ENCODE data around the gene OPCML.

OPCML gene

DNA sequence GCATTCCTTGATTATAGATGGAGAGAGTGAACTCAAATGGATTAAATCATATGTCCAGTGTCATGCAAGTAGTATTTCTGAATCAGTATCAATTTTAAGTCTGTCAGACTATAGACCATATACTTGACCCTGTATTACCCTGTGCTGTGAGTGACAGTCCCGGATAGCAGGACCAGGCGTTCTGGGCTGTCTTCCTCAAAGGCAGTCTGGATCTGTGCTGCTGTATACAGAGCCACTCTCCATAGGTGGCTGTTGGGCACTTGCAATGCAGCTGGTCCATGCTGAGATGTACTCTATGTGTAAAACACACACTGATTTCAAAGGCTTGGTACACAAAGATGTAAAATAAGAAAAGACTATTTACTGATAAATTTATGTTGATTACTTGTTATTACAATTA is 294.3 kb downstream of the OPCML start:
- no peaks in the 10 kb centered on the region for H3F3A ChIP-seq (ENCODE audit: low read depth)
- H3K27me3 ChIP-seq (ENCODE audit: insufficient read depth, low read length, poor library complexity, severe bottlenecking) = no peaks in the 10 kb centered on the region
- H3K9me3 ChIP-seq (ENCODE audit: insufficient read depth, low read depth, low read length) = peaks cover 5% of the 10 kb centered on the region; the same call in 1 of the 2 replicates
- no peak overlapping the region for H3K4me3 ChIP-seq (ENCODE audit: low read length, poor library complexity, severe bottlenecking)
- H4K20me1 ChIP-seq (ENCODE audit: insufficient read depth, low read length, poor library complexity, severe bottlenecking) = no peaks in the 10 kb centered on the region
- TF ChIP-seq EZH2phosphoT487 (IDR thresholded peaks at IDR 0.05; ENCODE audit: borderline replicate concordance) (no peak), CTCF (conservative IDR thresholded peaks at IDR 0.05; ENCODE audit: low read length) (no peak)
- H3K4me1 ChIP-seq (ENCODE audit: insufficient read depth, low read length, poor library complexity, severe bottlenecking) = no peaks in the 10 kb centered on the region
- no peak overlapping the region for H2AFZ ChIP-seq (ENCODE audit: low read length)
- H3K9me2 ChIP-seq (replicated peaks; ENCODE audit: low read depth, low read length) = no peaks in the 10 kb centered on the region
- H3K79me2 ChIP-seq (ENCODE audit: insufficient read depth, low read length) = no peaks in the 10 kb centered on the region
- H3K4me2 ChIP-seq (ENCODE audit: low read depth, low read length, poor library complexity, severe bottlenecking) = no peak overlapping the region
- H3K36me3 ChIP-seq (ENCODE audit: insufficient read depth, low read length) = no peaks in the 10 kb centered on the region
- no peak overlapping the region for H3K9ac ChIP-seq (ENCODE audit: low read depth, low read length, poor library complexity, severe bottlenecking)

GRCh38 chr11:133235381-133235780 is 296.9 kb downstream of the OPCML start:
- Histone ChIP-seq H3K4me2 (ENCODE audit: low read depth, low read length, poor library complexity, severe bottlenecking) (no peak overlapping the region), H3K27me3 (ENCODE audit: insufficient read depth, low read length, poor library complexity, severe bottlenecking) (no peaks in the 10 kb centered on the region), H4K20me1 (ENCODE audit: insufficient read depth, low read length, poor library complexity, severe bottlenecking) (no peaks in the 10 kb centered on the region), H2AFZ (ENCODE audit: low read length) (no peak overlapping the region), H3K9me2 (replicated peaks; ENCODE audit: low read depth, low read length) (no peaks in the 10 kb centered on the region), H3K4me3 (ENCODE audit: low read length, poor library complexity, severe bottlenecking) (no peak overlapping the region), H3K79me2 (ENCODE audit: insufficient read depth, low read length) (no peaks in the 10 kb centered on the region), H3K9me3 (ENCODE audit: insufficient read depth, low read depth, low read length) (peaks cover 5% of the 10 kb centered on the region; the same call in 1 of the 2 replicates), H3K9ac (ENCODE audit: low read depth, low read length, poor library complexity, severe bottlenecking) (no peak overlapping the region), H3K4me1 (ENCODE audit: insufficient read depth, low read length, poor library complexity, severe bottlenecking) (no peaks in the 10 kb centered on the region), H3K36me3 (ENCODE audit: insufficient read depth, low read length) (no peaks in the 10 kb centered on the region), H3F3A (ENCODE audit: low read depth) (no peaks in the 10 kb centered on the region)
- TF ChIP-seq CTCF (conservative IDR thresholded peaks at IDR 0.05; ENCODE audit: low read length) = no peak
- no peak for TF ChIP-seq EZH2phosphoT487 (IDR thresholded peaks at IDR 0.05; ENCODE audit: borderline replicate concordance)

GRCh38 chr11:133234883-133235282 is 297.4 kb downstream of the OPCML start:
- no peaks in the 10 kb centered on the region for H3K79me2 ChIP-seq (ENCODE audit: insufficient read depth, low read length)
- H2AFZ ChIP-seq (ENCODE audit: low read length) = no peak overlapping the region

More at GRCh38 chr11:133234883-133235282, 297.4 kb downstream of the OPCML start:
- Histone ChIP-seq H3K9ac (ENCODE audit: low read depth, low read length, poor library complexity, severe bottlenecking) (no peak overlapping the region), H3K27me3 (ENCODE audit: insufficient read depth, low read length, poor library complexity, severe bottlenecking) (no peaks in the 10 kb centered on the region), H3K9me2 (replicated peaks; ENCODE audit: low read depth, low read length) (no peaks in the 10 kb centered on the region), H3K4me1 (ENCODE audit: insufficient read depth, low read length, poor library complexity, severe bottlenecking) (no peaks in the 10 kb centered on the region), H3K36me3 (ENCODE audit: insufficient read depth, low read length) (no peaks in the 10 kb centered on the region), H4K20me1 (ENCODE audit: insufficient read depth, low read length, poor library complexity, severe bottlenecking) (no peaks in the 10 kb centered on the region), H3K4me3 (ENCODE audit: low read length, poor library complexity, severe bottlenecking) (no peak overlapping the region), H3F3A (ENCODE audit: low read depth) (no peaks in the 10 kb centered on the region), H3K9me3 (ENCODE audit: insufficient read depth, low read depth, low read length) (peaks cover 5% of the 10 kb centered on the region; the same call in 1 of the 2 replicates), H3K4me2 (ENCODE audit: low read depth, low read length, poor library complexity, severe bottlenecking) (no peak overlapping the region)
- TF ChIP-seq CTCF (conservative IDR thresholded peaks at IDR 0.05; ENCODE audit: low read length) (no peak), EZH2phosphoT487 (IDR thresholded peaks at IDR 0.05; ENCODE audit: borderline replicate concordance) (no peak)
